Heart left ventricle (tissue), 16 donors: Measurements from ENCODE around the gene APMAP. TPM values are rescaled to one million over a fixed set of nuclear protein-coding genes. Genes with fewer than 3 reads are reported as not detected.
A peak's percentile ranks its signal among the peaks of the same experiment; 100 is the strongest.

ENCODE experiments used
- ATAC-seq, 4 donors: fragments of 200-7000 bp; cut with Tn5 transposase; one replicate each; pipeline ENCODE4 v1.9.1; 2020 to 2022; ENCODE audit warnings: moderate library complexity in 4 of 4, mild to moderate bottlenecking in 3 of 4, moderate number of reproducible peaks in 1 of 4
- DNase-seq, 5 donors: peaks; one replicate each; pipeline ENCODE4 v3.0.0-alpha.2; 2020
- H3K27ac ChIP-seq, 12 donors: fragments of 200-600 bp; sonication (generic) in 4 of 12; one replicate each; pipeline versions ENCODE4 v1.5.0 to v1.8.0; 2016 to 2022; ENCODE audit warnings: mild to moderate bottlenecking in 2 of 12
- H3K27me3 ChIP-seq, 9 donors: fragments of 200-600 bp; sonication (generic) in 2 of 9; one replicate each; pipeline versions ENCODE4 v1.5.1 to v1.8.0; 2016 to 2022; ENCODE audit warnings: mild to moderate bottlenecking in 3 of 9
- H3K36me3 ChIP-seq, 9 donors: fragments of 200-600 bp; sonication (generic) in 2 of 9; one replicate each; pipeline versions ENCODE4 v1.5.0 to v1.8.0; 2018 to 2022; ENCODE audit warnings: mild to moderate bottlenecking in 2 of 9
- H3K4me1 ChIP-seq, 12 donors: fragments of 200-600 bp; sonication (generic) in 4 of 12; one replicate each; pipeline versions ENCODE4 v1.5.0 to v1.8.0; 2016 to 2022; ENCODE audit warnings: mild to moderate bottlenecking in 3 of 12
- H3K4me3 ChIP-seq, 12 donors: fragments of 200-600 bp; sonication (generic) in 4 of 12; one replicate each; pipeline versions ENCODE4 v1.5.0 to v1.8.0; 2017 to 2022; ENCODE audit warnings: mild to moderate bottlenecking in 9 of 12, moderate library complexity in 4 of 12
- H3K9me3 ChIP-seq, 12 donors: fragments of 200-600 bp; sonication (generic) in 4 of 12; one replicate each; pipeline versions ENCODE4 v1.5.0 to v1.8.0; 2016 to 2022; ENCODE audit warnings: mild to moderate bottlenecking in 1 of 12
- POLR2A ChIP-seq, 2 donors: fragments of 450-650 bp; IDR thresholded peaks; one replicate each; pipeline ENCODE4 v1.6.1; 2017; ENCODE audit warnings: antibody characterized with exemption in 2 of 2, mild to moderate bottlenecking in 2 of 2, moderate library complexity in 2 of 2
- WGBS, 4 donors: extraction: QIAGEN DNeasy Blood & Tissue Kit in 2 of 4; methylation state at CpG; one replicate each; pipeline versions ENCODE4 v1.1.5 to v1.1.7; 2013 to 2018; 5-methylcytosine and 5-hydroxymethylcytosine counted together
- intact Hi-C, 10 donors: fragments of 100-400 bp; cut with DNase I; formaldehyde crosslinking; loops; one replicate each; pipeline versions ENCODE4 v1.11.1 to v1.14.2; 2022
- polyA plus RNA-seq, 2 donors: library from polyadenylated mRNA; stranded (reverse); fragments of 200-250 nt; gene quantifications; one replicate each; pipeline ENCODE4 v1.2.3, GENCODE V29; 2013
- total RNA-seq, 9 donors: library from RNA; depleted of rRNA in 2 of 9; stranded (reverse); fragments of >200 nt in 2 of 9; fragmentation: NEBNext Ultra II Directional in 3 of 9; extraction: Animal tissue kit (Norgen Biotek cat#: 25700) in 3 of 9; gene quantifications; one replicate each; pipeline versions ENCODE4 v1.1.0 to v1.2.4, GENCODE V29; 2016 to 2023
- TF ChIP-seq, protein P1 (sequence below), 12 donors: fragments of 200-600 bp; sonication (generic) in 4 of 12; IDR thresholded peaks; one replicate each; pipeline versions ENCODE4 v1.5.0 to v1.8.0; 2018 to 2022; ENCODE audit warnings: antibody characterized with exemption in 12 of 12, mild to moderate bottlenecking in 5 of 12
- donor health status: ischemic (EF 13 %, LVEDD 7.1; RV severe dilation, severe dysfunction).
- donor health status: healthy with polysubstance abuse.
- donor health status: DM: no; HTN: yes; CAD: no.
- donor health status: DM: no; HTN: no; CAD: no.
- donor health status: ischemic (EF 25% LVEDD 6.9; RV normal size, moderate dysfunction).
- donor health status: ischemic (EF 25% LVEDD 5.7; RV mildly dilated, moderate dysfunction).
- donor health status: healthy.
- donor health status: DM: yes; HTN: yes; CAD: no.
- donor health status: ischemic (EF 35%, LVEDD 5.7; RV mildly dilated, moderate dysfunction).
- donor health status: nonischemic (EF 11% LVEDD 7.7; RV severe dilation, severe dysfunction).
- donor health status: DM: yes; HTN: yes; CAD: no.
- donor health status: PGD.
- donor health status: ischemic (EF 29% LVEDD 5.4; RV normal size, mild dysfunction).
- donor health status: nonischemic (EF 23%, LVEDD 6.1; RV moderate dilation, normal function).

The APMAP gene
- total and polyA plus RNA-seq, 11 donors: 16.2 to 61.3 (median 31.9) TPM

- WGBS, 4 donors: 87 to 92% (median 88%) methylated on average over 9 to 12 of the region's 12 CpGs
- Histone ChIP-seq H3K27me3 (peaks cover 0 to 18% (median 2%) of the 10 kb centered on the region in 9 donors), H3K9me3 (peaks cover 0 to 8% (median 0%) of the 10 kb centered on the region in 12 donors), H3K27ac (peak overlapping the region in 1 of 12 donors; percentile 83), H3K36me3 (peaks cover 0 to 16% (median 0%) of the 10 kb centered on the region in 9 donors), H3K4me3 (peak overlapping the region in 1 of 12 donors; percentile 8), H3K4me1 (peaks cover 0 to 53% (median 0%) of the 10 kb centered on the region in 12 donors)
- DNase-seq (no peak), ATAC-seq (peak in 2 of 4 donors; percentile 4 to 15)
- intact Hi-C loops: no loop called here
- TF ChIP-seq, protein P1, sequence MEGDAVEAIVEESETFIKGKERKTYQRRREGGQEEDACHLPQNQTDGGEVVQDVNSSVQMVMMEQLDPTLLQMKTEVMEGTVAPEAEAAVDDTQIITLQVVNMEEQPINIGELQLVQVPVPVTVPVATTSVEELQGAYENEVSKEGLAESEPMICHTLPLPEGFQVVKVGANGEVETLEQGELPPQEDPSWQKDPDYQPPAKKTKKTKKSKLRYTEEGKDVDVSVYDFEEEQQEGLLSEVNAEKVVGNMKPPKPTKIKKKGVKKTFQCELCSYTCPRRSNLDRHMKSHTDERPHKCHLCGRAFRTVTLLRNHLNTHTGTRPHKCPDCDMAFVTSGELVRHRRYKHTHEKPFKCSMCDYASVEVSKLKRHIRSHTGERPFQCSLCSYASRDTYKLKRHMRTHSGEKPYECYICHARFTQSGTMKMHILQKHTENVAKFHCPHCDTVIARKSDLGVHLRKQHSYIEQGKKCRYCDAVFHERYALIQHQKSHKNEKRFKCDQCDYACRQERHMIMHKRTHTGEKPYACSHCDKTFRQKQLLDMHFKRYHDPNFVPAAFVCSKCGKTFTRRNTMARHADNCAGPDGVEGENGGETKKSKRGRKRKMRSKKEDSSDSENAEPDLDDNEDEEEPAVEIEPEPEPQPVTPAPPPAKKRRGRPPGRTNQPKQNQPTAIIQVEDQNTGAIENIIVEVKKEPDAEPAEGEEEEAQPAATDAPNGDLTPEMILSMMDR (IDR thresholded peaks at IDR 0.05): no peak
- TF ChIP-seq POLR2A (IDR thresholded peaks at IDR 0.05): no peak
Measured at GRCh38 chr20:24952376-24953208, 40.0 kb downstream of the APMAP start.

DNA sequence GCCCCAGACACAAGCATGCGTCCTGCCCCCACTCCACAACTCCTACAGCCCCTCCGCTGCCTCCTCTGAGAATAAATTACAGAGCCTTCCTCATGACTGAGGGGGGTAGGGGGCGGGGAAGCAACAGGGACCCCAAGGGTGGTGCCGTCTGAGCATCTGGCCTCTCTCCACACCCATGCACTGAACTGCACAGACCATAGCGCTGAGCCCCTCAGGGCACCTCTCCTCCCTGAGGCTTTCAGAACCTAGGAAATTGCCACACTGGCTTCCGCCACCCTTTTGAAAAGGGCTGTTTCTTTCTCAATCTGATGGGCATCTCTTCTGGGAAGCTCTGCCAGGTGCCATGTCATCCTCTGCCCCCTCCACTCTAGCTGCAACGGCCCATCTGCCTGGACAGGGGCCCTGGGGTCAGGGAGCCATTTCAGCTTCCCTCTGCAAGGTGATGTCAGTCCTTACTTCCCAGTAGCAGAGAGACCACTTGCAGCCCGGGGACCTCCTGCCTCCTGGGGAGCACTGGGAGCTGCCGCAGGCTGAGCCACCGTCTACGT is 40.9 kb downstream of the APMAP start:
- peak overlapping the region in 1 of 12 donors; percentile 83 for H3K27ac ChIP-seq
- WGBS, 4 donors: 51 to 62% (median 52%) methylated on average over 9 to 11 of the region's 11 CpGs
- H3K27me3 ChIP-seq: peaks cover 0 to 18% (median 2%) of the 10 kb centered on the region in 9 donors
- peaks cover 0 to 53% (median 0%) of the 10 kb centered on the region in 12 donors for H3K4me1 ChIP-seq
- intact Hi-C loops: no loop called here
- DNase-seq (no peak), ATAC-seq (peak in 1 of 4 donors; percentile 8)
- H3K4me3 ChIP-seq: peak overlapping the region in 1 of 12 donors; percentile 60
- TF ChIP-seq, protein P1 (IDR thresholded peaks at IDR 0.05): no peak
- TF ChIP-seq POLR2A (IDR thresholded peaks at IDR 0.05): no peak
- H3K9me3 ChIP-seq: peaks cover 0 to 17% (median 3%) of the 10 kb centered on the region in 12 donors
- peaks cover 0 to 11% (median 0%) of the 10 kb centered on the region in 9 donors for H3K36me3 ChIP-seq

GRCh38 chr20:24950836-24951525 is 41.6 kb downstream of the APMAP start:
- DNase-seq: no peak
- H3K27ac ChIP-seq: peak overlapping the region in 1 of 12 donors; percentile 83

More at GRCh38 chr20:24950836-24951525, 41.6 kb downstream of the APMAP start:
- TF ChIP-seq, protein P1 (IDR thresholded peaks at IDR 0.05): no peak
- no peak for TF ChIP-seq POLR2A (IDR thresholded peaks at IDR 0.05)
- Histone ChIP-seq H3K4me1 (peaks cover 0 to 53% (median 0%) of the 10 kb centered on the region in 12 donors), H3K36me3 (peaks cover 0 to 4% (median 0%) of the 10 kb centered on the region in 9 donors), H3K27me3 (peaks cover 0 to 18% (median 2%) of the 10 kb centered on the region in 9 donors), H3K9me3 (peaks cover 0 to 23% (median 6%) of the 10 kb centered on the region in 12 donors), H3K4me3 (peak overlapping the region in 2 of 12 donors; percentile 37 to 60)
- 72 to 82% (median 76%) methylated on average over 10 to 16 of the region's 16 CpGs for WGBS, 4 donors
- ATAC-seq: peak in 1 of 4 donors; percentile 9
- intact Hi-C loops: no loop called here
